ENCODE measurements around the gene PGAM2.

Gene PGAM2

GRCh38 chr7:44065431-44066110 is at the start of gene PGAM2:
TSS of gene PGAM2 (minus strand) at chr7:44065567. CDS start at chr7:44065529, 38 bp downstream.
- DNase-seq (ENCODE audit: low read depth) = no peak

GRCh38 chr7:44114586-44115310 is 49.4 kb upstream of the PGAM2 start:
- DNase-seq (ENCODE audit: low read depth) = no peak

GRCh38 chr7:44113764-44114354 is 48.5 kb upstream of the PGAM2 start:
- DNase-seq (ENCODE audit: low read depth) = no peak

- DNase-seq (ENCODE audit: low read depth) = no peak
These were observed 47.8 kb upstream of the PGAM2 start for GRCh38 chr7:44112997-44113763.

GRCh38 chr7:44112231-44112996 is 47.0 kb upstream of the PGAM2 start:
- DNase-seq (ENCODE audit: low read depth) = no peak

GRCh38 chr7:44111761-44112160 is 46.4 kb upstream of the PGAM2 start:
- no peak for DNase-seq (ENCODE audit: low read depth)

- DNase-seq (ENCODE audit: low read depth) = no peak
These were observed 45.6 kb upstream of the PGAM2 start for GRCh38 chr7:44110719-44111635.

- no peak for DNase-seq (ENCODE audit: low read depth)
These were observed 44.6 kb upstream of the PGAM2 start for GRCh38 chr7:44109991-44110390.

GRCh38 chr7:44108768-44109750 is 43.7 kb upstream of the PGAM2 start:
- DNase-seq (ENCODE audit: low read depth) = no peak

- no peak for DNase-seq (ENCODE audit: low read depth)
These were observed 42.8 kb upstream of the PGAM2 start for GRCh38 chr7:44107961-44108767.

- DNase-seq (ENCODE audit: low read depth) = no peak
These were observed 42.0 kb upstream of the PGAM2 start for GRCh38 chr7:44107116-44107960.

- no peak for DNase-seq (ENCODE audit: low read depth)
These were observed 41.1 kb upstream of the PGAM2 start for GRCh38 chr7:44106311-44107065.

- no peak for DNase-seq (ENCODE audit: low read depth)
These were observed 40.5 kb upstream of the PGAM2 start for GRCh38 chr7:44105832-44106231.

GRCh38 chr7:44104860-44105771 is 39.7 kb upstream of the PGAM2 start:
- no peak for DNase-seq (ENCODE audit: low read depth)

- DNase-seq (ENCODE audit: low read depth) = no peak
These were observed 38.8 kb upstream of the PGAM2 start, which contains the start of gene AEBP1 for GRCh38 chr7:44103923-44104859. TSS of gene AEBP1 (plus strand) at chr7:44104345. CDS start at chr7:44104666, 321 bp downstream.

Data from activated T-cell treated with anti-CD3 and anti-CD28 coated beads for 24 hours (primary cell).